ENCODE results near the gene NFASC. TPM values are rescaled to one million over a fixed set of nuclear protein-coding genes. Genes with fewer than 3 reads are reported as not detected.
A peak's percentile ranks its signal among the peaks of the same experiment; 100 is the strongest.

Gene NFASC
- total and polyA plus RNA-seq, 9 of the 15 experiments (the other 6 are each of a cell fraction or from before 2014, with no cell fraction given), result 0.03 to 0.16 (median 0.06) TPM; not detected in 6

DNA sequence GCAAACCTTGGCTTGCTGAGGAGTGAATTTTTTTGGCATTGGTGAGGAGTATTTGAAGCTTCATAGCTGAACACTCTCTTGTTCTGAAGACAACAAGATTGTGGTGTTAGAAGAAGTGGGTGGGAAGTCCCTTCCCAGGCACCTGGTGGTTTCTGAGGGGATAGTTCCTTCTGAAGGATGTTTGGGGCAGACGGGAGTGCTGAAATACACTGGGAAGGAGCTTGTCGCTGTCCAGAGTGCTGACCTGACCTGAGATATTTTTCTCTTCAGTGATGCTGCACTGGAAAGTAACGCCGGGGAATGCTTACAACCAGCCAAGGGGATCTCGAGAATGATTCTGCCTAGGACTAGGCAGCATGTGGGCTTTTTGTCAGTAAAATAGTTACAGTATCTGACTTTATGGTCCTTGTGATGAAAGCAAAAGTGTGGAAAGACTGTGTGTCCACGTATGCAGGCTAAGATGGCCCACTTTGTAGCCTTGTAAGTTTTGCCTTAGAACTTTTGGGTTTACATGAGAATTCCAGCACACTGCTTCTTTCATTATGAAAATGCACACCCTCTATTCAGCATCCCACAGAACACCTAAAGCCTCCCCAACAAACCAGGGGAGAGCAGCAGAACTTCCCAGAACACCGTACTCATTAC lies 33.1 kb upstream of the NFASC start (continued):
- TF ChIP-seq PRMT5 (CRISPR knock-in tag; IDR thresholded peaks at IDR 0.05), result peak; percentile 86; the same call in 1 of the 2 replicates
- peak; percentile 48; the same call in 1 of the 2 replicates for TF ChIP-seq HDAC2 (IDR thresholded peaks at IDR 0.05)
- peak; percentile 56; the same call in 1 of the 2 replicates for TF ChIP-seq ZNF232 (CRISPR knock-in tag; IDR thresholded peaks at IDR 0.05)
- TF ChIP-seq FOXK1 (CRISPR knock-in tag; IDR thresholded peaks at IDR 0.05; ENCODE audit: borderline replicate concordance), result peak; percentile 75; the same call in 1 of the 2 replicates
- no peak for TF ChIP-seq ZNF239 (CRISPR knock-in tag; IDR thresholded peaks at IDR 0.05)
- TF ChIP-seq ZBTB11 (CRISPR knock-in tag; IDR thresholded peaks at IDR 0.05), result 0 out of 6 replicates have a peak, but pooled peaks of 1 of the 3 experiments have one; percentile 16
- no peak for TF ChIP-seq PCBP1 (IDR thresholded peaks at IDR 0.05; ENCODE audit: low read depth, low read length, poor library complexity, severe bottlenecking)
- 0 out of 4 replicates have a peak, but pooled peaks of 1 of the 2 experiments have one; percentile 5 for TF ChIP-seq SIN3A (IDR thresholded peaks at IDR 0.05; ENCODE audit: borderline replicate concordance in 2 of 2, control insufficient read depth in 1 of 2, low read depth in 2 of 2, low read length in 2 of 2)
- TF ChIP-seq, protein P1, sequence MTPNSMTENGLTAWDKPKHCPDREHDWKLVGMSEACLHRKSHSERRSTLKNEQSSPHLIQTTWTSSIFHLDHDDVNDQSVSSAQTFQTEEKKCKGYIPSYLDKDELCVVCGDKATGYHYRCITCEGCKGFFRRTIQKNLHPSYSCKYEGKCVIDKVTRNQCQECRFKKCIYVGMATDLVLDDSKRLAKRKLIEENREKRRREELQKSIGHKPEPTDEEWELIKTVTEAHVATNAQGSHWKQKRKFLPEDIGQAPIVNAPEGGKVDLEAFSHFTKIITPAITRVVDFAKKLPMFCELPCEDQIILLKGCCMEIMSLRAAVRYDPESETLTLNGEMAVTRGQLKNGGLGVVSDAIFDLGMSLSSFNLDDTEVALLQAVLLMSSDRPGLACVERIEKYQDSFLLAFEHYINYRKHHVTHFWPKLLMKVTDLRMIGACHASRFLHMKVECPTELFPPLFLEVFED (CRISPR knock-in tag; conservative IDR thresholded peaks at IDR 0.05), result no peak
- TF ChIP-seq FOXO4 (CRISPR knock-in tag; IDR thresholded peaks at IDR 0.05), result no peak
- TF ChIP-seq ETV5 (CRISPR knock-in tag; IDR thresholded peaks at IDR 0.05; ENCODE audit: low read depth), result 0 out of 2 replicates have a peak, but pooled peaks have one; percentile 31
- 0 out of 4 replicates have a peak, but pooled peaks of 1 of the 2 experiments have one; percentile 39 for TF ChIP-seq TEAD1 (CRISPR knock-in tag; IDR thresholded peaks at IDR 0.05)
- no peak for TF ChIP-seq SAFB (IDR thresholded peaks at IDR 0.05; ENCODE audit: borderline replicate concordance, low read depth, low read length)

Measured in K562 (cell line).